Neural crest cell (in vitro differentiated cells): ENCODE results near the gene BARX1. TPM values are rescaled to one million over a fixed set of nuclear protein-coding genes. Genes with fewer than 3 reads are reported as not detected.

Source experiments
- DNase-seq: peaks from one replicate; pipeline ENCODE4 v3.0.0; 2021; ENCODE audit warnings: low read depth, mixed read lengths, low spot score
- H3K27ac Mint-ChIP-seq: one replicate; pipeline ENCODE4 v1.8.0; 2021; ENCODE audit warnings: mild to moderate bottlenecking, mixed read lengths; ENCODE audit not compliant: unreplicated experiment
- H3K27me3 Mint-ChIP-seq: 2 replicates; pipeline ENCODE4 v1.8.0; 2021; ENCODE audit warnings: low read depth, mild to moderate bottlenecking, mixed read lengths
- H3K36me3 Mint-ChIP-seq: 2 replicates; pipeline ENCODE4 v1.8.0; 2021; ENCODE audit warnings: low read depth, mild to moderate bottlenecking, mixed read lengths
- H3K4me1 Mint-ChIP-seq: 2 replicates; pipeline ENCODE4 v1.8.0; 2021; ENCODE audit warnings: mixed read lengths
- H3K4me3 Mint-ChIP-seq: one replicate; pipeline ENCODE4 v1.8.0; 2021; ENCODE audit warnings: mild to moderate bottlenecking, mixed read lengths
- H3K9me3 Mint-ChIP-seq: 2 replicates; pipeline ENCODE4 v1.8.0; 2021; ENCODE audit warnings: mixed read lengths
- CTCF ChIP-seq: fragments of 200-600 bp; sonication (generic); conservative IDR thresholded peaks from 2 replicates; pipeline ENCODE4 v1.5.0; 2021; ENCODE audit warnings: antibody characterized with exemption, mild to moderate bottlenecking
- total RNA-seq: library from RNA; stranded (reverse); gene quantifications from 2 replicates; pipeline ENCODE4 v1.2.1, GENCODE V29; 2021

Gene BARX1
- total RNA-seq, 1 donor from 2014 or later: 0.23 TPM

- Mint-ChIP-seq H3K4me1 (no peaks in the 10 kb centered on the region), H3K4me3 (no peak overlapping the region), H3K9me3 (no peaks in the 10 kb centered on the region), H3K27me3 (peaks cover 4% of the 10 kb centered on the region), H3K36me3 (no peaks in the 10 kb centered on the region), H3K27ac (no peak overlapping the region)
- no peak for TF ChIP-seq CTCF
- DNase-seq: no peak
These were observed 38.8 kb downstream of the BARX1 start for GRCh38 chr9:93916358-93916757.

- no peaks in the 10 kb centered on the region for H3K36me3 Mint-ChIP-seq
- no peak for DNase-seq
- no peak overlapping the region for H3K27ac Mint-ChIP-seq
- TF ChIP-seq CTCF: no peak
- H3K27me3 Mint-ChIP-seq: no peaks in the 10 kb centered on the region
- H3K9me3 Mint-ChIP-seq: no peaks in the 10 kb centered on the region
- no peaks in the 10 kb centered on the region for H3K4me1 Mint-ChIP-seq
- H3K4me3 Mint-ChIP-seq: no peak overlapping the region
These were observed 43.2 kb downstream of the BARX1 start for GRCh38 chr9:93911801-93912554.

GRCh38 chr9:93911136-93911745 lies 43.9 kb downstream of the BARX1 start:
- Mint-ChIP-seq H3K27ac (no peak overlapping the region), H3K36me3 (no peaks in the 10 kb centered on the region), H3K9me3 (no peaks in the 10 kb centered on the region), H3K27me3 (no peaks in the 10 kb centered on the region), H3K4me1 (no peaks in the 10 kb centered on the region), H3K4me3 (no peak overlapping the region)
- no peak for DNase-seq
- TF ChIP-seq CTCF: no peak

GRCh38 chr9:93910598-93910997 lies 44.6 kb downstream of the BARX1 start:
- no peak for TF ChIP-seq CTCF
- H3K4me1 Mint-ChIP-seq: no peaks in the 10 kb centered on the region
- DNase-seq: no peak
- H3K27me3 Mint-ChIP-seq: no peaks in the 10 kb centered on the region
- H3K27ac Mint-ChIP-seq: no peak overlapping the region
- no peaks in the 10 kb centered on the region for H3K9me3 Mint-ChIP-seq
- H3K4me3 Mint-ChIP-seq: no peak overlapping the region
- no peaks in the 10 kb centered on the region for H3K36me3 Mint-ChIP-seq

- no peaks in the 10 kb centered on the region for H3K9me3 Mint-ChIP-seq
- H3K4me1 Mint-ChIP-seq: no peaks in the 10 kb centered on the region
- H3K36me3 Mint-ChIP-seq: no peaks in the 10 kb centered on the region
- no peak overlapping the region for H3K27ac Mint-ChIP-seq
- H3K4me3 Mint-ChIP-seq: no peak overlapping the region
- no peak for TF ChIP-seq CTCF
- DNase-seq: no peak
- H3K27me3 Mint-ChIP-seq: no peaks in the 10 kb centered on the region
These were observed 45.0 kb downstream of the BARX1 start for GRCh38 chr9:93910196-93910595.
